Body of pancreas (tissue), 4 donors: ENCODE data around the gene SNAP25.

Experiments
- POLR2A ChIP-seq, 3 donors: fragments of 450-650 bp; IDR thresholded peaks; one replicate each; pipeline ENCODE4 v1.6.1; 2016; ENCODE audit warnings: antibody characterized with exemption in 3 of 3, mild to moderate bottlenecking in 2 of 3
- TF ChIP-seq, protein P1 (sequence below), 7 experiments: fragments of 450-650 bp in 4 of 7; fragments of 200-600 bp in 3 of 7; sonication (generic) in 3 of 7; IDR thresholded peaks; one replicate each; pipeline ENCODE4 v1.5.1; 2016 to 2019; ENCODE audit warnings: antibody characterized with exemption in 7 of 7

- TF ChIP-seq, protein P1, sequence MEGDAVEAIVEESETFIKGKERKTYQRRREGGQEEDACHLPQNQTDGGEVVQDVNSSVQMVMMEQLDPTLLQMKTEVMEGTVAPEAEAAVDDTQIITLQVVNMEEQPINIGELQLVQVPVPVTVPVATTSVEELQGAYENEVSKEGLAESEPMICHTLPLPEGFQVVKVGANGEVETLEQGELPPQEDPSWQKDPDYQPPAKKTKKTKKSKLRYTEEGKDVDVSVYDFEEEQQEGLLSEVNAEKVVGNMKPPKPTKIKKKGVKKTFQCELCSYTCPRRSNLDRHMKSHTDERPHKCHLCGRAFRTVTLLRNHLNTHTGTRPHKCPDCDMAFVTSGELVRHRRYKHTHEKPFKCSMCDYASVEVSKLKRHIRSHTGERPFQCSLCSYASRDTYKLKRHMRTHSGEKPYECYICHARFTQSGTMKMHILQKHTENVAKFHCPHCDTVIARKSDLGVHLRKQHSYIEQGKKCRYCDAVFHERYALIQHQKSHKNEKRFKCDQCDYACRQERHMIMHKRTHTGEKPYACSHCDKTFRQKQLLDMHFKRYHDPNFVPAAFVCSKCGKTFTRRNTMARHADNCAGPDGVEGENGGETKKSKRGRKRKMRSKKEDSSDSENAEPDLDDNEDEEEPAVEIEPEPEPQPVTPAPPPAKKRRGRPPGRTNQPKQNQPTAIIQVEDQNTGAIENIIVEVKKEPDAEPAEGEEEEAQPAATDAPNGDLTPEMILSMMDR (IDR thresholded peaks at IDR 0.05) = no peak
- no peak for TF ChIP-seq POLR2A (IDR thresholded peaks at IDR 0.05)
Observed at GRCh38 chr20:10260316-10260715, 41.7 kb downstream of the SNAP25 start.
